ENCODE data around the gene LFNG.

GRCh38 chr7:2559283-2559950 is 39.8 kb downstream of the LFNG start:
- no peak for TF ChIP-seq CTCF (IDR thresholded peaks at IDR 0.05)
- no peak for TF ChIP-seq POLR2AphosphoS5 (IDR thresholded peaks at IDR 0.05)
- TF ChIP-seq POLR2A (IDR thresholded peaks at IDR 0.05): no peak
- TF ChIP-seq EP300 (IDR thresholded peaks at IDR 0.05): no peak
